ENCODE results near the gene GREB1.

GREB1 gene

DNA sequence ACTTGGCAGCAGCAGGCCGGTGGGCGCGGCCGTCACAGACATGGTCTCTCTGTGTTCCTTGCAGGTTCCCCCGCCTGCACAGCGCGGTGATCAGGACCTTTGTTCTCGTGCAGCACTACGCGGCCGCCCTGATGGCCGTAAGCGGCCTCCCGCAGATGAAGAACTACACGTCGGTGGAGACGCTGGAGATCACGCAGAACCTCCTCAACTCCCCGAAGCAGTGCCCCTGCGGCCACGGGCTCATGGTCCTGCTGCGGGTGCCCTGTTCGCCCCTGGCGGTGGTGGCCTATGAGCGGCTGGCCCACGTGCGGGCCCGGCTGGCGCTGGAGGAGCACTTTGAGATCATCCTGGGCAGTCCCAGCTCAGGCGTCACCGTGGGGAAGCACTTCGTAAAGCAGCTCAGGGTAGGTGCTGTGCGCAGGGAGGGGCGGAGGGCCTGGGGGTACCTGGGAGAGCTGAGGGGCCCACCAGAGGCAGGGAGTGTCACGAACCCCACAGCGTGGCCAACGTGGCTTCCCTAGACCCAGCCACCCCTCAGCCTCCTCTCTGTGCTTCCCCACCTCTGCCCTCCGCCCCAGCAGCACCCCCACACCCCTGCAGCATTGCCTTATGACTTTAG, 76.9 kb downstream of the GREB1 start:
- no peak overlapping the region for H3K4me3 ChIP-seq (ENCODE audit: low read depth, low read length)
- TF ChIP-seq, protein P1, sequence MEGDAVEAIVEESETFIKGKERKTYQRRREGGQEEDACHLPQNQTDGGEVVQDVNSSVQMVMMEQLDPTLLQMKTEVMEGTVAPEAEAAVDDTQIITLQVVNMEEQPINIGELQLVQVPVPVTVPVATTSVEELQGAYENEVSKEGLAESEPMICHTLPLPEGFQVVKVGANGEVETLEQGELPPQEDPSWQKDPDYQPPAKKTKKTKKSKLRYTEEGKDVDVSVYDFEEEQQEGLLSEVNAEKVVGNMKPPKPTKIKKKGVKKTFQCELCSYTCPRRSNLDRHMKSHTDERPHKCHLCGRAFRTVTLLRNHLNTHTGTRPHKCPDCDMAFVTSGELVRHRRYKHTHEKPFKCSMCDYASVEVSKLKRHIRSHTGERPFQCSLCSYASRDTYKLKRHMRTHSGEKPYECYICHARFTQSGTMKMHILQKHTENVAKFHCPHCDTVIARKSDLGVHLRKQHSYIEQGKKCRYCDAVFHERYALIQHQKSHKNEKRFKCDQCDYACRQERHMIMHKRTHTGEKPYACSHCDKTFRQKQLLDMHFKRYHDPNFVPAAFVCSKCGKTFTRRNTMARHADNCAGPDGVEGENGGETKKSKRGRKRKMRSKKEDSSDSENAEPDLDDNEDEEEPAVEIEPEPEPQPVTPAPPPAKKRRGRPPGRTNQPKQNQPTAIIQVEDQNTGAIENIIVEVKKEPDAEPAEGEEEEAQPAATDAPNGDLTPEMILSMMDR (IDR thresholded peaks at IDR 0.05; ENCODE audit: low read depth, low read length, missing control alignments) = no peak
- no peak for DNase-seq (ENCODE audit: low read depth)

DNA sequence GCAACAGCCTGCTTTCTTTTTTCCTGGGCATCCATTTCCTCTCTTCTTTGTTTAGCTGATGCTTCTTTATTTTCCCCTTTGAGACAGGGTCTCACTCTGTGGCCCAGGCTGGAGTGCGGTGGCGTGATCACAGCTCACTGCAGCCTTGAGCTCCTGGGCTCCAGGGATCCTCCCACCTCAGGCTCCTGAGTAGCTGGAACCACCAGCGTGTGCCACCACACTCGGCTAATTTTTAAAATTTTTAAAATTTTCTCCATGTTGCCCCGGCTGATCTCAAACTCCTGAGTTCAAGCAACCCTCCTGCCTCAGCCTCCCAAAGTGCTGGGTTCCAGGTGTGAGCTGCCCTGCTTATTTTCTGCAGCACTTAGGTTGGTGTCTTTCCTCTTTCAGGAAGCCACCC, 77.4 kb downstream of the GREB1 start:
- TF ChIP-seq, protein P1 (IDR thresholded peaks at IDR 0.05; ENCODE audit: low read depth, low read length, missing control alignments) = no peak
- H3K4me3 ChIP-seq (ENCODE audit: low read depth, low read length) = no peak overlapping the region
- no peak for DNase-seq (ENCODE audit: low read depth)

DNA sequence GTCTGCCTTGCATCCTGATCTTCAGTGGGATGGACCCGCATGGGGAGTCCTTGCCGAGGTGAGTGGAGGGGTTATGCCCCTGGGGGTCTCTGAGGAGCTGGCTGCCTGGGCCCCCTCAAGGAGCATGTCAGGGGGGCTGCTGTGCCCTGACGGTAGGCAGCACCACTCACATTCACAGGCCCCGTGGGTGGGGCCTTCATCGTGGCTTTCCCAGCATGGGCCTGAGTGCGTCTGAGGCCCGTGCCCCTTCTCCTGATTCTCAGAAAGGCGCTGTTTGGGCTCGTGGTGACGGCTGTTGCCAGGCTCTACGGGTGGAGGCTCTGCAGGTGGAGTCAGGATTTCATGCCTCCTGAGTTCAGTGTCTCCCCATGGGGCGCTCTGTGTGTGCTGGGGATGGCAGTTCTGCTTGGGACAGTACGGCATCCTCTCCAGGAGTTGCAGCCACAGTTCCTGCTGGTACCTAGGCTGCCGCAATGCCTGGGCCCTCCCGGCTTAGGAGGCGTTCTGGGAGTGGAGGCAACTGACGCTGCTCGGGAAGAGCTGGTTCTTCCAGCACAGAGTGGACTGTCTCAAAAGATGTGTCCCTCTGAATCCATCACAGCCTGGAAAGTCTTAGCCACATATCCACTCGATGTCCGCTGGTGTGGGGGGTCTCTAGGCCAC, 78.8 kb downstream of the GREB1 start:
- TF ChIP-seq, protein P1 (IDR thresholded peaks at IDR 0.05; ENCODE audit: low read depth, low read length, missing control alignments) = no peak
- no peak overlapping the region for H3K4me3 ChIP-seq (ENCODE audit: low read depth, low read length)
- DNase-seq (ENCODE audit: low read depth) = no peak

DNA sequence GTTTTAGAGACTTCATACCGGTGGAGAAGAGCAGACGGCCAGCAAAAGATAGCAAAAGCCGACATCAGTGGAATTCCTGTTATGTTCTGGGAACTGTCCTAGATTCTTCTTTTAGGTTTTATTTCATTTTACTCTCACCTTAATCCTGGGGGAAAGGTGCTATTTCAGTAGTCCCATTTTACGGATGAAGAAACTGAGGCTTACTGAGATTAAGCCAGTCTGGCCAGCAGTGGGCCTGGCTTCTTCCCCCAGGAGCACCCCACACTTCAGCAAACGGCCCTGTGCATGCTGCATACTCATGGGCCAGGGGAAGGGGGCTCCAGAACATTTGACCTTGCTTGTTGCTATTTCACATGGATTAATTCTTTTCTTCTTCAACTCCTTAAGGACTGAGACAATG, 79.5 kb downstream of the GREB1 start:
- TF ChIP-seq, protein P1 (IDR thresholded peaks at IDR 0.05; ENCODE audit: low read depth, low read length, missing control alignments) = no peak
- no peak overlapping the region for H3K4me3 ChIP-seq (ENCODE audit: low read depth, low read length)
- DNase-seq (ENCODE audit: low read depth) = no peak

DNA sequence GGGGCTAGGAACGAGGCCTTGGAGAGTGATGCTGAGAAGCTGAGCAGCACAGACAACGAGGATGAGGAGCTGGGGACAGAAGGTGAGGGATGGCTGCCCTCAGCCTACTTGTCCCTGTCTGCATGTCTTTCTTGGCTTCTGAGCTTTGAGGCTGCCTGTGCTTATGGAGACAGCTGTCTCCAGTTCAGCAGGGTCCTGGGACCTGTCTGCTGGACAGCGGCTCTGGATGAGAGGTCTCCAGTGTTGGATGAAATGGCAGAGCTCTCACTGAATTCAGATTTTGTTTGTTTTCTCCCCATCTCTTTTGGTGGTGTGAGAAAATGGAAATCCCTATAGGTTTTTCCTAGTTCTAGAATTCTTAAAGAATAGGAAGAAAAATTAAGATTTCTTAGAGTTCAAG, 81.4 kb downstream of the GREB1 start:
- H3K4me3 ChIP-seq (ENCODE audit: low read depth, low read length) = no peak overlapping the region
- TF ChIP-seq, protein P1 (IDR thresholded peaks at IDR 0.05; ENCODE audit: low read depth, low read length, missing control alignments) = no peak

DNA sequence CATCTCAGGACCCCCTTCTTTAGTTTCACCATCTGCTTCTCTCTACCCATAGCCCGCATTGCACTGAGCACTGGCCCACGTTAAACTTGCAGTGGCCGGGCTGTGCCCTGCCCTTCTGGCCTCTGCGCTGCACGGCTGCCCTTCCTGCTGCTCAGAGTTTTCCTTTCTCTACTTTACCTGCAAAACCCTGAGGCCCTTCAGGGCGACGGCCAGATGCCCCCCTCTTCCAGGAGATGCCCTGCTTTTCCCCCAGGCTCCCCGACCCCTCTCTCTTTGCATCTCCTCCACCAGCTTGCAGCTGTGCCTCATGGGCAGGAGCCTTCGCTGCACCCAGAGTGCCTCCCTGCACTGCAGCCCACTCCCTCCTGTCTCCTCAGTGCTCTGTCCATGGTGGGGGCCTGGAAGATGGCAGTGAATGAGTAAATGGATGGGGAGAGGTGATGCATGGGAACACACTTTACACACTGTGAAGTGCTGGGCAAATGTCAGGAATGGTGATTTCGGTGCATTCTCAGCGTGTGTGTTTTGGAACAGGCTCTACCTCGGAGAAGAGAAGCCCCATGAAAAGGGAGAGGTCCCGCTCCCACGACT, 82.3 kb downstream of the GREB1 start:
- TF ChIP-seq, protein P1 (IDR thresholded peaks at IDR 0.05; ENCODE audit: low read depth, low read length, missing control alignments) = no peak
- no peak for DNase-seq (ENCODE audit: low read depth)
- H3K4me3 ChIP-seq (ENCODE audit: low read depth, low read length) = no peak overlapping the region

More for the DNA sequence above, 81.4 kb downstream of the GREB1 start:
- no peak for DNase-seq (ENCODE audit: low read depth)
